ENCODE measurements around the gene GDPD4. TPM values are rescaled to one million over a fixed set of nuclear protein-coding genes. Genes with fewer than 3 reads are reported as not detected.
A peak's percentile ranks its signal among the peaks of the same experiment; 100 is the strongest.

Gene GDPD4
- total RNA-seq, 1 donor from 2014 or later: not detected

DNA sequence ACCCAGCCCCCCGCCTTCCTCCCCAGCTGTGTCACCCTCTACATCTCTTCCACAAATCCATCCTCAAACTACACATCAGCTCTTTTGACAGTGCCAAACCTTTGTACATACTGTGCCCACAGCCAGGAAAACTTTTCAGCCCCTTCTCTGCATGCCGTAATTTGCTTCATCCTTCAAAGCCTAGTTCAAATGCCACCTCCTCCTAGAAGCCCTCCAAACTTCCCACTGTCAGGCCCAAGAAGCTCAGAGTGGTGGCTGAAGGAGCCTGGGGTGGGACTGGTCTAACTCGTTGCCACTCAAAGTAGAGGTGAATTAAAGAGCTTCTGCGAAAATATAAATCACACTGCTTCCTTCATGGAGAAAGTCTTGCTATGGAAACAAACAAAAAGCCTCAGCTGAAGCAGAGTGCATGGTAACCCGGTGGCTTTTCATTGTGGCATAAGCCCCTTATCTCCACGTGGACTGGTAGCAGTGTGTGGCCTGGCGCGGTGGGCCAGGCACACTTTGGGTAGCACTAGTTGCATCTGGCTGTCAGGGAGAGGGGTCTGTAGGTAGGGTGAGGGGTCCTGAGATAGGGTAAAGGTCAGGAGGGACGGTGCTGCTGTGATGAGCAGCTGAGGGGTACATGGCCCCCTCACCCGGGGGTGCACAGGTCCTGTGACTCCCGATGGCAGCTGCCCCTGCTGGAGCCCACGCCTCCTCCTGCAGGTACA lies 96.6 kb downstream of the GDPD4 start:
- H3K27ac Mint-ChIP-seq (ENCODE audit: unreplicated experiment): no peak overlapping the region
- H3K27me3 Mint-ChIP-seq (ENCODE audit: unreplicated experiment): peaks cover 6% of the 10 kb centered on the region
- no peaks in the 10 kb centered on the region for H3K4me1 Mint-ChIP-seq (ENCODE audit: low read depth, unreplicated experiment)
- no peak overlapping the region for H3K4me3 Mint-ChIP-seq (ENCODE audit: unreplicated experiment)
- H3K9me3 Mint-ChIP-seq (ENCODE audit: unreplicated experiment): peaks cover 4% of the 10 kb centered on the region
- TF ChIP-seq, protein P1, sequence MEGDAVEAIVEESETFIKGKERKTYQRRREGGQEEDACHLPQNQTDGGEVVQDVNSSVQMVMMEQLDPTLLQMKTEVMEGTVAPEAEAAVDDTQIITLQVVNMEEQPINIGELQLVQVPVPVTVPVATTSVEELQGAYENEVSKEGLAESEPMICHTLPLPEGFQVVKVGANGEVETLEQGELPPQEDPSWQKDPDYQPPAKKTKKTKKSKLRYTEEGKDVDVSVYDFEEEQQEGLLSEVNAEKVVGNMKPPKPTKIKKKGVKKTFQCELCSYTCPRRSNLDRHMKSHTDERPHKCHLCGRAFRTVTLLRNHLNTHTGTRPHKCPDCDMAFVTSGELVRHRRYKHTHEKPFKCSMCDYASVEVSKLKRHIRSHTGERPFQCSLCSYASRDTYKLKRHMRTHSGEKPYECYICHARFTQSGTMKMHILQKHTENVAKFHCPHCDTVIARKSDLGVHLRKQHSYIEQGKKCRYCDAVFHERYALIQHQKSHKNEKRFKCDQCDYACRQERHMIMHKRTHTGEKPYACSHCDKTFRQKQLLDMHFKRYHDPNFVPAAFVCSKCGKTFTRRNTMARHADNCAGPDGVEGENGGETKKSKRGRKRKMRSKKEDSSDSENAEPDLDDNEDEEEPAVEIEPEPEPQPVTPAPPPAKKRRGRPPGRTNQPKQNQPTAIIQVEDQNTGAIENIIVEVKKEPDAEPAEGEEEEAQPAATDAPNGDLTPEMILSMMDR (IDR thresholded peaks at IDR 0.05; ENCODE audit: partially characterized antibody, unreplicated experiment): no peak
- H3K36me3 Mint-ChIP-seq (ENCODE audit: unreplicated experiment): no peaks in the 10 kb centered on the region
- no peak for DNase-seq

- Mint-ChIP-seq H3K36me3 (ENCODE audit: unreplicated experiment) (no peaks in the 10 kb centered on the region), H3K4me1 (ENCODE audit: low read depth, unreplicated experiment) (no peaks in the 10 kb centered on the region), H3K27ac (ENCODE audit: unreplicated experiment) (no peak overlapping the region), H3K27me3 (ENCODE audit: unreplicated experiment) (peaks cover 8% of the 10 kb centered on the region), H3K4me3 (ENCODE audit: unreplicated experiment) (no peak overlapping the region), H3K9me3 (ENCODE audit: unreplicated experiment) (peaks cover 2% of the 10 kb centered on the region)
- peak; percentile 11 for DNase-seq
- TF ChIP-seq, protein P1 (IDR thresholded peaks at IDR 0.05; ENCODE audit: partially characterized antibody, unreplicated experiment): no peak
Observed at GRCh38 chr11:77203901-77204753, 97.4 kb downstream of the GDPD4 start.

DNA sequence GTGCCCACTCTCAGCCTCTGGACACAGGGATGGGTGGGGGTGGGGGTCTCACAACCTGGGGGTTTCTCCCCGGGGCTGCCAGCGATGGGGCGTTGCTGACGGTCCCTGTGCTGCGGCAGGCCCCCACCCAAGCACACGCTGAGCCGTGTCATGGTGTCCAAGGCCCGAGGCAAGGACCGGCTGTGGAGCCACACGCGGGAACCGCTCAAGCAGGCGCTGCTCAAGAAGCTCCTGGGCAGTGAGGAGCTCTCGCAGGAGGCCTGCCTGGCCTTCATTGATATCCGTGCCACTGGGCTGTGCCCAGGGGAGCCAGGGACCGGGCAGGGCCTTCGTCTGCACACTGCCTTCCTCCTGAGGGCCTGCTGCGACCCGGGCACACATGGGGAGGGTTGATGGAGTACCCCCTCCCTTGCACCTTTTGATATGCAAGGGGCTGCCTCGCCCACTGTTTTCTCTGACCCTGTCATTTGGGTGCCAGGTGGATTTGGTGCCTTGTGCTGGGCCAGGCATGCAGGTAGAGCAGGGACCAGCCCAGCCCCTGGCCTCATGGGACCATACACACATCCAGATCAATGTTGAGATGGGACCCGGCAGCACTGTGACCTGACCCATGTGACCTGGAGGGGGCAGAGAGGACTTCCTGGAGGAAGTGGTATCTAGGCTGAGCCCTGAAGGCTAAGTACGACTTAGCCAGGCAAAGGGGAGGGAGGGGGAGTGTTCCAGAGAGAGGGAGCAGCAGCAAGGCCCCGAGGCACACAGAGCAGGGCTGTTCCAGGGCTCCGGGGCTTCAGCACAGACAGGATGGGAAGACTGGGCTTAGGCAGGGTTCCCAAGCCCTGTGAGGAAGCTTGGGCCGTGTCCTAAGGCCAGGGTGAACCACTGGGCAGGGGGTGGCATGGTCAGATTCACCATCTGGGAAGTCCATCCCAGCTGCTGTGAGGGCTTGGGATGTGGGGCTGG lies 98.3 kb downstream of the GDPD4 start:
- Mint-ChIP-seq H3K27me3 (ENCODE audit: unreplicated experiment) (peaks cover 8% of the 10 kb centered on the region), H3K4me1 (ENCODE audit: low read depth, unreplicated experiment) (peaks cover 2% of the 10 kb centered on the region), H3K36me3 (ENCODE audit: unreplicated experiment) (no peaks in the 10 kb centered on the region), H3K27ac (ENCODE audit: unreplicated experiment) (no peak overlapping the region), H3K4me3 (ENCODE audit: unreplicated experiment) (no peak overlapping the region), H3K9me3 (ENCODE audit: unreplicated experiment) (peaks cover 4% of the 10 kb centered on the region)
- peak; percentile 12 for DNase-seq
- TF ChIP-seq, protein P1 (IDR thresholded peaks at IDR 0.05; ENCODE audit: partially characterized antibody, unreplicated experiment): no peak

DNA sequence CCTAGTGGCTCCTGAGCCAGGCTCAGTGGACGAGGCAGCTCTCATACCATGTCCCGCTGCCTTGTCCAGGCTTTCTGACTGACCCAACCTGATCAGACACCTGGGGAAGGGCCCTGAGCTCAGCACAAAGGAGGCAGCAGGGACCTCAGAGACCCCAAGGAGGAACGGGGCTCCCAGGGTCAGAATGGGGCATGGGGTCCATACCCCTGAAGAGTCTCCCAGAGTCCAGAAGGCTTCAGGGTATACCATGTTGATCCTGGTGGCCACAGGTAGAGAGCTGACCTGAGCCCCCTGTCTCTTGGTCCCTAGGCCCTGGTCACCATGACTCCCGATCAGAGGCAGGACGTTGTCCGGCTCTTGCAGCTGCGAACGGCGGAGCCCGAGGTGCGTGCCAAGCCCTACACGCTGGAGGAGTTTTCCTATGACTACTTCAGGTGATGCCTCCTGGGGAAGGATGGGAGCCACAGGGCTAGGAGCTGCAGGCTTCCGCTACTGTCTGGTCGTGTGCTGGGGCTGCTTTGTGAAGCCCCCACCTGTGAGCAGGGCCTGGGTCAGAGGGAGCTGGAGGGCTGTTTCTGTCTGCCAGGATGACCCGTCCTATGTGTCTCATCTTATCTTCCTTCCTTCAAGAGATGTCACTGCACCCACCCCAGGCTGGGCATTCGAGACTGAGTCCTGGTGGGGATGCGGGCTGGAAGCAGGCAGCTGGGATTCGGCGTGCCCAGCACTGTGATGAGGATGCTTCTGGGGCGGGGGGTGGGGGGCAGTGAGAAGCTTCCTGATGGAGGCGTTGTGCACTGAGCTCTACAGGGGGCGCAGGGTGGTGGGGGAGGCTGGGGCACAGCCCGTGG lies 99.3 kb downstream of the GDPD4 start:
- Mint-ChIP-seq H3K36me3 (ENCODE audit: unreplicated experiment) (no peaks in the 10 kb centered on the region), H3K4me3 (ENCODE audit: unreplicated experiment) (no peak overlapping the region), H3K4me1 (ENCODE audit: low read depth, unreplicated experiment) (peaks cover 3% of the 10 kb centered on the region), H3K27ac (ENCODE audit: unreplicated experiment) (no peak overlapping the region), H3K9me3 (ENCODE audit: unreplicated experiment) (peaks cover 4% of the 10 kb centered on the region), H3K27me3 (ENCODE audit: unreplicated experiment) (peaks cover 9% of the 10 kb centered on the region)
- TF ChIP-seq, protein P1 (IDR thresholded peaks at IDR 0.05; ENCODE audit: partially characterized antibody, unreplicated experiment): no peak
- no peak for DNase-seq
